ENCODE results near the gene CHTF8. TPM values are rescaled to one million over a fixed set of nuclear protein-coding genes. Genes with fewer than 3 reads are reported as not detected.

CHTF8 gene
- total RNA-seq, 1 donor from 2014 or later = 86.4 TPM

GRCh38 chr16:69093974-69094373, 38.4 kb downstream of the CHTF8 start:
- Mint-ChIP-seq H3K4me3 (ENCODE audit: unreplicated experiment) (no peak overlapping the region), H3K36me3 (ENCODE audit: low read depth, unreplicated experiment) (no peaks in the 10 kb centered on the region), H3K27ac (ENCODE audit: unreplicated experiment) (no peak overlapping the region), H3K4me1 (ENCODE audit: low read depth, unreplicated experiment) (peaks cover 12% of the 10 kb centered on the region), H3K27me3 (ENCODE audit: low read depth, unreplicated experiment) (no peaks in the 10 kb centered on the region), H3K9me3 (ENCODE audit: unreplicated experiment) (no peaks in the 10 kb centered on the region)
- no peaks in the 10 kb centered on the region for H3K9me3 ChIP-seq (ENCODE audit: insufficient read depth, low read depth, low read length)
- DNase-seq (ENCODE audit: low read depth) (no peak), FAIRE-seq (no peak)
- H3K27ac ChIP-seq (ENCODE audit: low read depth, low read length) = no peak overlapping the region
- H3K4me3 ChIP-seq (ENCODE audit: insufficient read depth, low read depth, low read length) = no peak overlapping the region
- no peak overlapping the region for H3K4me2 ChIP-seq (ENCODE audit: low read length)
- no peak for TF ChIP-seq EZH2 (IDR thresholded peaks at IDR 0.05; ENCODE audit: insufficient read depth, low read length)
- no peak for TF ChIP-seq CTCF (IDR thresholded peaks at IDR 0.05; ENCODE audit: insufficient read depth, low read depth, low read length)
- no peaks in the 10 kb centered on the region for H3K27me3 ChIP-seq (ENCODE audit: insufficient read depth, low read length)
- no peaks in the 10 kb centered on the region for H4K20me1 ChIP-seq (ENCODE audit: insufficient read depth, low read length)
- H3K36me3 ChIP-seq (ENCODE audit: insufficient read depth, low read length) = no peaks in the 10 kb centered on the region
- H3K79me2 ChIP-seq (ENCODE audit: insufficient read depth, low read length) = no peaks in the 10 kb centered on the region
- H2AFZ ChIP-seq (ENCODE audit: low read depth, low read length) = no peak overlapping the region
- H3K9ac ChIP-seq (ENCODE audit: low read length) = no peak overlapping the region
- peaks cover 8% of the 10 kb centered on the region for H3K4me1 ChIP-seq (ENCODE audit: insufficient read depth, low read length)

GRCh38 chr16:69089091-69089910, 43.1 kb downstream of the CHTF8 start:
- H3K27me3 ChIP-seq (ENCODE audit: insufficient read depth, low read length) = no peaks in the 10 kb centered on the region
- no peak overlapping the region for H3K4me3 Mint-ChIP-seq (ENCODE audit: unreplicated experiment)
- H3K4me3 ChIP-seq (ENCODE audit: insufficient read depth, low read depth, low read length) = no peak overlapping the region
- peaks cover 2% of the 10 kb centered on the region for H3K36me3 Mint-ChIP-seq (ENCODE audit: low read depth, unreplicated experiment)
- DNase-seq (ENCODE audit: low read depth) = peak; percentile 38
- no peaks in the 10 kb centered on the region for H3K79me2 ChIP-seq (ENCODE audit: insufficient read depth, low read length)
- H3K4me1 Mint-ChIP-seq (ENCODE audit: low read depth, unreplicated experiment) = peaks cover 12% of the 10 kb centered on the region
- H3K4me2 ChIP-seq (ENCODE audit: low read length) = no peak overlapping the region
- no peaks in the 10 kb centered on the region for H3K27me3 Mint-ChIP-seq (ENCODE audit: low read depth, unreplicated experiment)
- no peak for FAIRE-seq
- H3K9ac ChIP-seq (ENCODE audit: low read length) = no peak overlapping the region
- peaks cover 9% of the 10 kb centered on the region for H3K4me1 ChIP-seq (ENCODE audit: insufficient read depth, low read length)
- H3K27ac ChIP-seq (ENCODE audit: low read depth, low read length) = no peak overlapping the region
- no peaks in the 10 kb centered on the region for H4K20me1 ChIP-seq (ENCODE audit: insufficient read depth, low read length)
- H2AFZ ChIP-seq (ENCODE audit: low read depth, low read length) = no peak overlapping the region
- H3K36me3 ChIP-seq (ENCODE audit: insufficient read depth, low read length) = peaks cover 2% of the 10 kb centered on the region
- no peaks in the 10 kb centered on the region for H3K9me3 Mint-ChIP-seq (ENCODE audit: unreplicated experiment)
- TF ChIP-seq CTCF (IDR thresholded peaks at IDR 0.05; ENCODE audit: insufficient read depth, low read depth, low read length) (no peak), EZH2 (IDR thresholded peaks at IDR 0.05; ENCODE audit: insufficient read depth, low read length) (no peak)
- H3K9me3 ChIP-seq (ENCODE audit: insufficient read depth, low read depth, low read length) = no peaks in the 10 kb centered on the region
- H3K27ac Mint-ChIP-seq (ENCODE audit: unreplicated experiment) = no peak overlapping the region

DNA sequence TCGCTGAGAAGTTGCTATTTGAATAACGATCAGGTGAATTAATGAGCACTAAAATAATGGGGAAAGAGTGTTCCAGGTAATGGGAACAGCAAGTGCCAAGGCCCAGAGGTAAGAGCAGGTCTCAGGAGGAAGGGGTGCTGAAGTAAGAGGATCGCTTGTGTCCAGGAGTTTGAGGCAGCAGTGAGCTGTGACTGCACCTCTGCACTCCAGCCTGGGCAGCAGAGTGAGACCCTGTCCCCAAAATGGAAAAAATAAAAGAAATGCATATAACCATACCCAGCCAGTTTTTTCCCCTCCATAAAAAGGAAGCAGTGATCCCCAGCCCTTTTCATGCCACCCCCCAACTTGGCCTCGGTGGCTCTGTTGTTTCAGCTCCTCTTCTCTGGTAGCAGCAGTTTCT, 43.7 kb downstream of the CHTF8 start:
- Histone ChIP-seq H3K79me2 (ENCODE audit: insufficient read depth, low read length) (no peaks in the 10 kb centered on the region), H3K9me3 (ENCODE audit: insufficient read depth, low read depth, low read length) (no peaks in the 10 kb centered on the region), H3K27me3 (ENCODE audit: insufficient read depth, low read length) (no peaks in the 10 kb centered on the region), H4K20me1 (ENCODE audit: insufficient read depth, low read length) (no peaks in the 10 kb centered on the region), H3K9ac (ENCODE audit: low read length) (no peak overlapping the region), H2AFZ (ENCODE audit: low read depth, low read length) (no peak overlapping the region), H3K4me1 (ENCODE audit: insufficient read depth, low read length) (peaks cover 12% of the 10 kb centered on the region), H3K4me2 (ENCODE audit: low read length) (no peak overlapping the region), H3K36me3 (ENCODE audit: insufficient read depth, low read length) (peaks cover 2% of the 10 kb centered on the region), H3K27ac (ENCODE audit: low read depth, low read length) (no peak overlapping the region), H3K4me3 (ENCODE audit: insufficient read depth, low read depth, low read length) (no peak overlapping the region)
- peaks cover 2% of the 10 kb centered on the region for H3K36me3 Mint-ChIP-seq (ENCODE audit: low read depth, unreplicated experiment)
- H3K4me3 Mint-ChIP-seq (ENCODE audit: unreplicated experiment) = no peak overlapping the region
- peaks cover 3% of the 10 kb centered on the region for H3K9me3 Mint-ChIP-seq (ENCODE audit: unreplicated experiment)
- peaks cover 13% of the 10 kb centered on the region for H3K4me1 Mint-ChIP-seq (ENCODE audit: low read depth, unreplicated experiment)
- DNase-seq (ENCODE audit: low read depth) (no peak), FAIRE-seq (no peak)
- no peak for TF ChIP-seq EZH2 (IDR thresholded peaks at IDR 0.05; ENCODE audit: insufficient read depth, low read length)
- no peak for TF ChIP-seq CTCF (IDR thresholded peaks at IDR 0.05; ENCODE audit: insufficient read depth, low read depth, low read length)
- no peak overlapping the region for H3K27ac Mint-ChIP-seq (ENCODE audit: unreplicated experiment)
- no peaks in the 10 kb centered on the region for H3K27me3 Mint-ChIP-seq (ENCODE audit: low read depth, unreplicated experiment)
